ENCODE measurements around the gene LONP2. TPM values are rescaled to one million over a fixed set of nuclear protein-coding genes. Genes with fewer than 3 reads are reported as not detected.

The LONP2 gene
- total and polyA plus RNA-seq, 2 of the 13 experiments (the other 11 are each of a cell fraction or from before 2014, with no cell fraction given), result 39.2 to 63.3 TPM

DNA sequence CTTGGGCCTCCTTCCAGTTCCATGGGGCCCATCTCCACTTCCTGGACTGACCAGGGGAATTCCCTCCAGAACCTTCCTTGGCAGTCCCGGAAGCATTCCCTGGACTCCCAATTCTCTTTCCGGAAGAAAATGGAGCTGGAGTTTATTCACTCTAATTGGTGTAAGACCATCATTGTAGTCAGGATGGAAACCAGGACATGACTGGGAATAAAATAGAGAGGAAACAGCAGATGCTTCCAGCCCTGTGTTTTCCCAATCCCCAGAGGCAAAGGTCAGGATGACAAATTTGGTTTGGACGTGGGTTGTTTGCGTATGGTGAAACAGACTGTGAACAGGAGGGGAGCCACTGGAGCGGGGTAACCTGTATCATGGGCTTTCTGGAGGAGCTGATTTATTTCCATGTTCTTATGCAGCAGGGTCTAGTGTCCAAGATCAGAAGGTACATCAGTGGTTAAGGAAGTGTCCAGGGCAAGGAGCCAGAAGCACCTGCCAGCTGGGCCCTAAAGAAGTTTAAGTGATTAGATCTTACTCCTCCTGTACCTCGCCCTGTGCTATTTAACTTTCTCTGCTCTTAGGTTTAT, 8.5 kb upstream of the LONP2 start (continued):
- TF ChIP-seq, protein P1, sequence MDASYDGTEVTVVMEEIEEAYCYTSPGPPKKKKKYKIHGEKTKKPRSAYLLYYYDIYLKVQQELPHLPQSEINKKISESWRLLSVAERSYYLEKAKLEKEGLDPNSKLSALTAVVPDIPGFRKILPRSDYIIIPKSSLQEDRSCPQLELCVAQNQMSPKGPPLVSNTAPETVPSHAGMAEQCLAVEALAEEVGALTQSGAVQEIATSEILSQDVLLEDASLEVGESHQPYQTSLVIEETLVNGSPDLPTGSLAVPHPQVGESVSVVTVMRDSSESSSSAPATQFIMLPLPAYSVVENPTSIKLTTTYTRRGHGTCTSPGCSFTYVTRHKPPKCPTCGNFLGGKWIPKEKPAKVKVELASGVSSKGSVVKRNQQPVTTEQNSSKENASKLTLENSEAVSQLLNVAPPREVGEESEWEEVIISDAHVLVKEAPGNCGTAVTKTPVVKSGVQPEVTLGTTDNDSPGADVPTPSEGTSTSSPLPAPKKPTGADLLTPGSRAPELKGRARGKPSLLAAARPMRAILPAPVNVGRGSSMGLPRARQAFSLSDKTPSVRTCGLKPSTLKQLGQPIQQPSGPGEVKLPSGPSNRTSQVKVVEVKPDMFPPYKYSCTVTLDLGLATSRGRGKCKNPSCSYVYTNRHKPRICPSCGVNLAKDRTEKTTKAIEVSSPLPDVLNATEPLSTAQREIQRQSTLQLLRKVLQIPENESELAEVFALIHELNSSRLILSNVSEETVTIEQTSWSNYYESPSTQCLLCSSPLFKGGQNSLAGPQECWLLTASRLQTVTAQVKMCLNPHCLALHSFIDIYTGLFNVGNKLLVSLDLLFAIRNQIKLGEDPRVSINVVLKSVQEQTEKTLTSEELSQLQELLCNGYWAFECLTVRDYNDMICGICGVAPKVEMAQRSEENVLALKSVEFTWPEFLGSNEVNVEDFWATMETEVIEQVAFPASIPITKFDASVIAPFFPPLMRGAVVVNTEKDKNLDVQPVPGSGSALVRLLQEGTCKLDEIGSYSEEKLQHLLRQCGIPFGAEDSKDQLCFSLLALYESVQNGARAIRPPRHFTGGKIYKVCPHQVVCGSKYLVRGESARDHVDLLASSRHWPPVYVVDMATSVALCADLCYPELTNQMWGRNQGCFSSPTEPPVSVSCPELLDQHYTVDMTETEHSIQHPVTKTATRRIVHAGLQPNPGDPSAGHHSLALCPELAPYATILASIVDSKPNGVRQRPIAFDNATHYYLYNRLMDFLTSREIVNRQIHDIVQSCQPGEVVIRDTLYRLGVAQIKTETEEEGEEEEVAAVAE (CRISPR knock-in tag; IDR thresholded peaks at IDR 0.05; ENCODE audit: borderline replicate concordance), result no peak
- TF ChIP-seq HCFC1 (IDR thresholded peaks at IDR 0.05; ENCODE audit: low read depth, low read length) (no peak), ZNF33B (CRISPR knock-in tag; IDR thresholded peaks at IDR 0.05) (no peak), GLI4 (CRISPR knock-in tag; IDR thresholded peaks at IDR 0.05; ENCODE audit: borderline replicate concordance) (no peak), POLR2A (IDR thresholded peaks at IDR 0.05; ENCODE audit: insufficient read depth in 1 of 2, low read depth in 2 of 2, low read length in 2 of 2) (peak in 1 of 2 experiments; percentile 61; a peak in 2 of 4 replicates), ZNF788 (CRISPR knock-in tag; IDR thresholded peaks at IDR 0.05; ENCODE audit: borderline replicate concordance) (0 out of 2 replicates have a peak, but pooled peaks have one; percentile 16), IRX3 (CRISPR knock-in tag; IDR thresholded peaks at IDR 0.05; ENCODE audit: borderline replicate concordance, low read depth) (no peak), SMYD3 (CRISPR knock-in tag; IDR thresholded peaks at IDR 0.05) (peak; percentile 56; the same call in 1 of the 2 replicates), FOXK1 (CRISPR knock-in tag; IDR thresholded peaks at IDR 0.05; ENCODE audit: borderline replicate concordance, low read depth) (no peak), PHF21A (CRISPR knock-in tag; IDR thresholded peaks at IDR 0.05) (peak; percentile 89), ZBTB42 (CRISPR knock-in tag; IDR thresholded peaks at IDR 0.05) (no peak), MBD4 (IDR thresholded peaks at IDR 0.05; ENCODE audit: borderline replicate concordance, low read length) (no peak), KDM3A (CRISPR knock-in tag; IDR thresholded peaks at IDR 0.05; ENCODE audit: low read depth) (no peak), ZNF850 (CRISPR knock-in tag; conservative IDR thresholded peaks at IDR 0.05) (peak; percentile 72; the same call in 1 of the 2 replicates)
- TF ChIP-seq, protein P2, sequence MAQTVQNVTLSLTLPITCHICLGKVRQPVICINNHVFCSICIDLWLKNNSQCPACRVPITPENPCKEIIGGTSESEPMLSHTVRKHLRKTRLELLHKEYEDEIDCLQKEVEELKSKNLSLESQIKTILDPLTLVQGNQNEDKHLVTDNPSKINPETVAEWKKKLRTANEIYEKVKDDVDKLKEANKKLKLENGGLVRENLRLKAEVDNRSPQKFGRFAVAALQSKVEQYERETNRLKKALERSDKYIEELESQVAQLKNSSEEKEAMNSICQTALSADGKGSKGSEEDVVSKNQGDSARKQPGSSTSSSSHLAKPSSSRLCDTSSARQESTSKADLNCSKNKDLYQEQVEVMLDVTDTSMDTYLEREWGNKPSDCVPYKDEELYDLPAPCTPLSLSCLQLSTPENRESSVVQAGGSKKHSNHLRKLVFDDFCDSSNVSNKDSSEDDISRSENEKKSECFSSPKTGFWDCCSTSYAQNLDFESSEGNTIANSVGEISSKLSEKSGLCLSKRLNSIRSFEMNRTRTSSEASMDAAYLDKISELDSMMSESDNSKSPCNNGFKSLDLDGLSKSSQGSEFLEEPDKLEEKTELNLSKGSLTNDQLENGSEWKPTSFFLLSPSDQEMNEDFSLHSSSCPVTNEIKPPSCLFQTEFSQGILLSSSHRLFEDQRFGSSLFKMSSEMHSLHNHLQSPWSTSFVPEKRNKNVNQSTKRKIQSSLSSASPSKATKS (CRISPR knock-in tag; IDR thresholded peaks at IDR 0.05), result no peak
- TF ChIP-seq, protein P3, sequence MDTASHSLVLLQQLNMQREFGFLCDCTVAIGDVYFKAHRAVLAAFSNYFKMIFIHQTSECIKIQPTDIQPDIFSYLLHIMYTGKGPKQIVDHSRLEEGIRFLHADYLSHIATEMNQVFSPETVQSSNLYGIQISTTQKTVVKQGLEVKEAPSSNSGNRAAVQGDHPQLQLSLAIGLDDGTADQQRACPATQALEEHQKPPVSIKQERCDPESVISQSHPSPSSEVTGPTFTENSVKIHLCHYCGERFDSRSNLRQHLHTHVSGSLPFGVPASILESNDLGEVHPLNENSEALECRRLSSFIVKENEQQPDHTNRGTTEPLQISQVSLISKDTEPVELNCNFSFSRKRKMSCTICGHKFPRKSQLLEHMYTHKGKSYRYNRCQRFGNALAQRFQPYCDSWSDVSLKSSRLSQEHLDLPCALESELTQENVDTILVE (CRISPR knock-in tag; IDR thresholded peaks at IDR 0.05), result no peak
- TF ChIP-seq, protein P4, sequence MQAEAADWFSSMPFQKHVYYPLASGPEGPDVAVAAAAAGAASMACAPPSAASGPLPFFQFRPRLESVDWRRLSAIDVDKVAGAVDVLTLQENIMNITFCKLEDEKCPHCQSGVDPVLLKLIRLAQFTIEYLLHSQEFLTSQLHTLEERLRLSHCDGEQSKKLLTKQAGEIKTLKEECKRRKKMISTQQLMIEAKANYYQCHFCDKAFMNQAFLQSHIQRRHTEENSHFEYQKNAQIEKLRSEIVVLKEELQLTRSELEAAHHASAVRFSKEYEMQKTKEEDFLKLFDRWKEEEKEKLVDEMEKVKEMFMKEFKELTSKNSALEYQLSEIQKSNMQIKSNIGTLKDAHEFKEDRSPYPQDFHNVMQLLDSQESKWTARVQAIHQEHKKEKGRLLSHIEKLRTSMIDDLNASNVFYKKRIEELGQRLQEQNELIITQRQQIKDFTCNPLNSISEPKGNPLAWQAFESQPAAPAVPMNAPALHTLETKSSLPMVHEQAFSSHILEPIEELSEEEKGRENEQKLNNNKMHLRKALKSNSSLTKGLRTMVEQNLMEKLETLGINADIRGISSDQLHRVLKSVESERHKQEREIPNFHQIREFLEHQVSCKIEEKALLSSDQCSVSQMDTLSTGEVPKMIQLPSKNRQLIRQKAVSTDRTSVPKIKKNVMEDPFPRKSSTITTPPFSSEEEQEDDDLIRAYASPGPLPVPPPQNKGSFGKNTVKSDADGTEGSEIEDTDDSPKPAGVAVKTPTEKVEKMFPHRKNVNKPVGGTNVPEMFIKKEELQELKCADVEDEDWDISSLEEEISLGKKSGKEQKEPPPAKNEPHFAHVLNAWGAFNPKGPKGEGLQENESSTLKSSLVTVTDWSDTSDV (CRISPR knock-in tag; IDR thresholded peaks at IDR 0.05), result no peak
- TF ChIP-seq, protein P5, sequence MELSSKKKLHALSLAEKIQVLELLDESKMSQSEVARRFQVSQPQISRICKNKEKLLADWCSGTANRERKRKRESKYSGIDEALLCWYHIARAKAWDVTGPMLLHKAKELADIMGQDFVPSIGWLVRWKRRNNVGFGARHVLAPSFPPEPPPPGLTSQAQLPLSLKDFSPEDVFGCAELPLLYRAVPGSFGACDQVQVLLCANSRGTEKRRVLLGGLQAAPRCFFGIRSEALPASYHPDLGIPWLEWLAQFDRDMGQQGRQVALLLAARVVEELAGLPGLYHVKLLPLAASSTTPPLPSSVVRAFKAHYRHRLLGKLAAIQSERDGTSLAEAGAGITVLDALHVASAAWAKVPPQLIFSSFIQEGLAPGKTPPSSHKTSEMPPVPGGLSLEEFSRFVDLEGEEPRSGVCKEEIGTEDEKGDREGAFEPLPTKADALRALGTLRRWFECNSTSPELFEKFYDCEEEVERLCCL (CRISPR knock-in tag; IDR thresholded peaks at IDR 0.05; ENCODE audit: borderline replicate concordance), result peak; percentile 79; the same call in 1 of the 2 replicates
